Measurements from ENCODE around the gene DGKB.
A peak's percentile ranks its signal among the peaks of the same experiment; 100 is the strongest.

DGKB gene

DNA sequence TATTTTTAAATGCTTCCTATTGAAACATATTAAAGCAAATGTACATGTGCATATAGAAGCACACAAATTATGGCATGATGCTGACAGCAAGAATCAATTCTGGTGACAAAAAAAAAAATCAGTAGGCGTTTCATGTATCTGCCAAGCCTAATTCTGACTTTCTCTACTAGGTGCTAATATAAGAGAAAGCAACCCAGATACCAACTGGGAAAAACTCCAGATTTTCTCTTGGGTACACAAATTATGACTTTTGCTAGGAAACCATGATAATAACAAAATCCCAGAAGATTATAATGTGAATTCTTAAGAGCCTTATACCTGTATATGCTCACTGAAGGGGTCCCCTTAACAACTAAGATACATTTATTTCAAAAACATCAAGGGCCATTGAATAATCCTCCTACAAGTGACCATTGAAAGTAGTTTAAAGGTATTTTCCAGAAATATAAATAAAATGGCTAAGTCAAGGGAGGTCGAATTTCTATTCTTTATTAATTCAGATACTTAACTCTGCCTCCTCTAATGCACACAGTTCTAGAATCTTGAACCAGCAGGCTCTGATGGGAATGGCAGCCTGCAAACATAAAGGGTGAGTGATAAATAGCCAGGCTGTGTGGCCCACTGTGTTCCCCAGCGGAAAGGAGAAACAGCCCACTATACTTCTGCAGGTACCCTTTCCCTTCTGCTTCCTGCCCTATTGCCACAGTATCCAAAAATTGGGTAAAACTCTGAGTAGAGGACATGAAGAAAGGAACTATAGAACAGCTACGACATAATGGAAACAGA lies 84.5 kb downstream of the DGKB start:
- DNase-seq, result no peak

DNA sequence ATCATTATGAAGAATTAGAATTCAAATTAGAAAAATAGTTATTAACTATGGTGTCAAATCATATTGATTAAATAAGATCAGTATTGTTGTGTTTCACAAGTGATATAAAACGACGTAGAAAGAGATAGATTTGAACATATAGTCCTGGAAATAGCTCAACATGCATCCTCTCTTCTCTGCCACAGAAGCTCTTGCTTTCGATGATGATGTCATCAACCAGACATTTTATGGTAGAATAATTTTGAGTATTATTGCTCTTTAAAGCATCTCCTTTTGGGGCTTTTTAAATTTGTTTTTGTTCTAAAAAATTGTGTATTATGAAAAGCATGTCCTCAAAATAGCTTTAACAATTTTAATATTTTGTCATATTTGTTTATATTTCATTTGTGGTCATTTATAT lies 95.0 kb downstream of the DGKB start:
- DNase-seq, result no peak

DNA sequence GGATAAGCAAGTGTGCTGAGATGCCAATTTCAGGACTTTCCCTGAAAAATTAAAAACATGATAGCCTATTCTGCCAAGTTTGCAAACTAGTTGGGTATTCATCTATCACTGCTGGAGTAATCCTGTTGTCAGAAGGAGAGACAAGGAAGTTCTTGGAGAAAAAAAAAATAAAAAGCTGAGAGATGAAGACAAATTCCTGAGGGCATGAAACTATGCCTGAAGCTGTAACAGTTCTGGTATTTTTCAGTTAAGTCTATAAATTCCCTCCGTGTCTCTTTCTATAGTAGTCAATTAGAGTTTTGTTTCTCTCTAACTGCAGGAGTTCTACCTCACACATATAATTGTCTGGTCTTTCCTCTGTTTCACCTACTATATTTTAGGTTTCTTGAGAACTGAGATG lies 95.7 kb downstream of the DGKB start:
- no peak for DNase-seq

DNA sequence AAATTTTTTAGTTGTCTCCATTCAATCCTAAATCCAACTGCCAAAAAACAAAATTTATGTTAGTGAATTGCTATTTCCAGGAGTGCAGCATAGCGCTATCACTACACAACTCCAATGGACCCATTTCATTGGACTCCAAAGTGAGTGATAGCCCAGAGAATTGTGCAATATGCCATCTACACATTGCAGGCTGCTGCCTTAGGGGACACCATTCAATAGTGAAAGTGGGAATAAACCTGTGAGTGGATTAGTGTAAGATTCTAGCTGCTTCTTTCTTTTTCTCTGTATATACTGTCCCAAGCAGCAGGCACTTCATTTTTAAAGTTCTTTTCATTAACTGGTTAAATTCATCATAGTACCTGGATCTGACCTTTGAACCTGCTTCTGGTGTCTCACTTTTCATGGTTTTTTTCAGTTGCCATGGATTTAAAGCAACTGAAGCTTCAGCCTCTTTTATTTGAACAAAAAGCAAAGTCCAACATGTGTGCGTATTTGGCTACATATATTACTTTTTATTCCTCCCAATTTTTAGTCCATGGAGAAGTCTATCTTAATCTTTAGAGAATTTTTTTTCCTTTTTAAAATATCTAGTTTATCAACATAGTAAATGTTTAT lies 97.3 kb downstream of the DGKB start:
- no peak for DNase-seq

DNA sequence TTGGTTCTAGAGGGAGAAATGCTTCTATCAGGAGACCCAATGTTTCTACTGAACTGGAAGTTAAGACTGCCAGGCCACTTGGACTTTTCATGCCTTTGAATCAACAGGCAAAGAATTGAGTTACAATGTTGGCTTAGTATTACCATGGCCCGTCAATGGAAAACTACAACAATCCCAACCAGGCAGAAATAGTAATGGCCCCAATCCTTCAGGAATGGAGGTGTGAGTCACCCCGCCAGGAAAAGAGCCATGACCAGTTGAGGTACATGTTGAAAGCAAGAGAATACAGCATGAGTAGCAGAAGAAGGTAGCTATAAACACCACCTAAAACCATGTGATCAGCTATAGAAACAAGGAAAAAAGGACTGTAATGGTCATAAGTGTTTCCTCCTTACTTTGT lies 101.9 kb downstream of the DGKB start:
- no peak for DNase-seq

DNA sequence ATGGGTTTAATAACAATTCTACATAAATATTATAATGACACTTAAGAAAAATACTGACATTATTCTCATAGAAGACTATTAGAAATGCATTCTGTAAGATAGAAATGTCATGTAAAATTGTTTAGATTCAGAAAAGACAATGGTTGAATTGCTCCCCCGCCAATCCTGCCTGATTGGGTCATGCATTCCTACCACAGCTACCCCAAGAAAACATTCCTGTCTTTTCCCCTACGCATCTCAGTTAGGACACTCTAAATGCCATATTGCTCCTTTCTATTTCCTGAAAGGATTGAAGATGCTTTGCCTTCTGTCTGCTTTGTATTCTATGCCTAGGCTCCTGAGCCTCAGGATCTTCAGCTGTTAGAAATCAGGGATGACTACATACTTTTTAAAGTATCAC lies 109.4 kb downstream of the DGKB start:
- no peak for DNase-seq

DNA sequence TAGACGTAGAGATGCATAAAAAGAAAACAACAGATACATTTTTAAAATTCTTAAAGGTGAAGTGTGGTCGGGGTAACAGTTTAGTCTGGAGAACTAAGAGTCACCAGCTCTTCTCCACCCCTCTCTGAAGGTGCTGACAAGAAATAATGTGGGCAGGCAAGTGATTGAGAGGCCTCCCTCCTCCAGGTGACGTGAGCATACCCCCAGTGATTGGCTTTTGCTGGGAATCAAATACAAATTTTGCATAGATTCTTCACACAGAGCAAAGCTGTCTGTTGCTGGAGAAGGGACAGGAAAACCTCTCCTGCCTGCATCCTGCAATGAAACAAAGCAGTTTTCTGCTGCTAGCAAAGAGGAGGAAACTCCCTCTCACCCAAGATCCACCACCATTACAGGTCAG lies 115.0 kb downstream of the DGKB start:
- no peak for DNase-seq

DNA sequence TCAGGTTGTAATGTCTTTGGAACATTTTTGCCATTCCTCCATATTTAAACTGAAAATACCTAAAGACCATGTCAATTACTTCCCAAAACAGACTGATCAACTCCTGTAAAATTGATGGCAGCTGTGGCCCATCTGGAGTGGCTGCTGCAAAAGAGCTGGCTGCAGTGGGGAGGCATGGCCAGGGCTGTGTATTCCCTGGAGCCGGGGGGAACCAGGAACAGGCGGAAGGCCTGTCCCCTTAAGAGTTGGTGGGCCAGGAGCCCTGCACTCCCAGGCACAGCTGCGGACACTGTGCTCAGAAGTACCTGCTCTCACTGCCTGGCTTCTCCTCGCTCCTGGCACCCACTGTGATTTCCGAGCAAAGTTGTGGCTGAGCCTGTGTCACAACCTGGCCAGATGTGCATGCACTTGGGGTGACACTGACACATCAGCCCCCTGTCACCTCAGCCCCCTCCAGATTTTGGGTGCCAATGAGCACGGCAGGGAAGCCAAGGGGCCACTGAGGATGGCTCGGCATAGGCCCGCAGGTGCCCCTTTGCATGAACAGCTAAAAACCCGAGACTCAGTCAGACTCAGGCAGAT lies 116.1 kb downstream of the DGKB start:
- DNase-seq, result no peak

DNA sequence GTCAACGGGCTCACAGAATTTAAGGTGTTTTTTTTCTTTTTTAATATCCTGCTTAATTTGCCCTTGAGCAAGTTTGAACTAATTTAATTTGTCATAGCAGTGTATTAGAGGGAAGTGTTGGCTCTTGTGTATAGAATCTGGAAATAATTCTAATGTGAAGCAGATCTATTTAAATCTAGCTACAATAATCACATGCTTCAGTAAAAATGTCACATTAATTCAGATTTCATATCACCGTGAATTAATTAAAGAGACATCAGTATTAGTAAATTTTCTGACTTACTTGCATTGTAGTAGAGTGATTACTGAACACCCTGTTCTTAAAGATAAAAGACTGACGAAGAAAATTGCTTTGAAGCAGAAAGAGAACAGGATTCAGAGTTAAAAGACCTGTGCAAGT lies 124.7 kb downstream of the DGKB start:
- DNase-seq, result no peak

DNA sequence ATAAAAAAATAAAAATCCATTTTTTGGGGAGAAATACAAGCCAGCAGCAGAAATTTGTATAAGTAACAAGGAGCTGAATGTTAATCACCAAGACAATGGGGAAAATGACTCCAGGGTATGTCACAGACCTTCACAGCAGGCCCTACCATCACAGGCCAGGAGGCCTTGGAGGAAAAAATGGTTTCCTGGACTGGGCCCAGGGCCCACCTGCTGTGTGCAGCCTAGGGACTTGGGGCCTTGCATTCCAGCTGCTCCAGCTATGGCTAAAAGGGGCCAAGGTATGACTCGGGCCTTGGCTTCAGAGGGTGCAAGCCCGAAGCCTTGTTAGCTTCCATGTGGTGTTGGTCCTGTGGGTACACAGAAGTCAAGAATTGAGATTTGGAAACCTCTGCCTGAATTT lies 126.3 kb downstream of the DGKB start:
- no peak for DNase-seq

DNA sequence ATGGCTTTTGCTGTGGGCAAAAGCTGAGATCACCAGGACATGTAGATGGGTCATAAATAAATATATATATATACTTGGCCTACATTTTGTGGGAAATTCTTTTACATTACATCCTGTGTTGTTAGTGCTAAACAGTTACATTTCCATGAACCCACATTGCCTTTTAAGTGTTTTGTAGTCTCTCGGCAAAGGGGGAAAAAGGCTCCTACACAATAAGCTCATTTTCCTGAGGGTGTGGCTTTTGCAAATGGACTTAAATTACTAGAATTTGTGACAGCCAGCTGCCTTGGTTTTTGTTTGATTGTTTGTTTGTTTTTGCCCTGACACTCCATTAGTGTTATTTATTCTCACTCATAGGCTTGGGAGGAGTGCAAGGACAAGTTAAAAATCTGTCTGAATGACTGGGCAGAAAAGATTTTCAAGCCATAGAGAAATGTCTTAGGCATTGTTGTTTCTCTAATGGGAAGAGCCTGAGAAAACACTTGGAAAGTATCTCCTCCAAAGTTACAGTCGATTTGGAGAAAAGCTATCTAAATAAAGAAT lies 128.8 kb downstream of the DGKB start:
- no peak for DNase-seq

DNA sequence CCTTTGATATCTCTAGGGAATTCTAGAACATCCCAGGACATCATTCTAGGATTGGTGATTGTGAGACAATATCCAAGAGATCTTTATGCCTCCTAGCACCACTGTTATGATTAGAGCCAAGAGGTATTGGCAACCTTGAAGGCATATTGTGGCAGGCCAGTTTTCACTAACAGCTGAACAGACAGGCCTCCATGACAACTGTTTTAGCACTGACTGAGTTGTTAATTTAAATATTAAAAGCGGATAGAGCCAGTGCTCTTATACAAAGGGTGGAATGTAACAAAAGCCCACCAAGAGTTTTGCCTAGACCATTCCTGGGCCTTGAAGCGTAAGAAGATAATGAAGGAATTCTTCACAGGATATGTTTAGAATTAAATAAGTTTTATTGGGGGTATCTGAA lies 131.9 kb downstream of the DGKB start:
- DNase-seq, result no peak

DNA sequence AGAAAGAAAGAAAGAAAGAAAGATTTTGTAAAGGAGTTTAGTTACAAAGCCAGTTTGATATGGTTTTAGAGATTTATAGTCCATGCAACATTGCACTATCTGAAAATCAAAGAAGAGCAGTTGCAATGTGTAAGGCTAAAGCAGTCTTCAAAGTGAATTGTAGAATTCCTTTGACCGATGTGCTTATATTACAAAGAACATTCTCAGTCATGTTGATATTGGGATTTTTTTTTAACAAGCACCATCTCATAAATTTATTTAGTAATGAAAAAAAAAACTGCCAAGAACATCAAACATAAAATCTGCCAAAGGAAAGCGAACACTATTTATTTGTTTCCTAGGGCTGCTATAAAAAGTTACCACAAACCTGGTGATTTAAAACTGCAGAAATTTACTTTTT lies 133.3 kb downstream of the DGKB start:
- no peak for DNase-seq

DNA sequence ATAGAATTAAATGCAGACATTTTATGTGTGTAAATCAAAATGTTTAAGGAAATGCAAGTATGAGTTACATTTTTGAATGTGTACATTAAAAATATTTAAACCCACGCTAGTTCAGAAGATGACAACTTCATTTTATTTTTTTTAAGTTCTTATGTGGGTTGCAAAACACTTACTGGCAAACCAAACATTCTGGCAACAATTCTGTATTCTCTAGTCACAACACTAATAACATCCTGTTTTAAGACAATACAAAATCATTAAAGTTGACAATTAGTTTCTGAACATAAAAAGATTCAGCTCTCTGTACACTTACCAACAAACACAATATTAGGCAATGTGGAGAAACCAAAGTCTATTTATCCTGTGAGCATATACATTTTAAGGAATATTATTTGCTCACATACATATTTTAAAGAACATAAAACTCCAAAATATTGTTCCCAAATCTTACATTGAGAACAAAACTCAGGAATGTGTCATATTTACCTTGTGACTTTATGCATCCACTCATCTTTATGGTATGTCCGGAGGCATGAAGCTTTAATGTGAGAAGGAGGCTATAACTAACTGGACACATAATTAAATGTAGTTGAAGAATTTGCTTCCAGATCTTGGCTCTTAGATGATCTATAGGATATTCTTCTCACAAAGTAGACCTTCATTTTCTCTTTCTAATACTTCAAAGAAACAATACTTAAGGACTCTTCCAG lies 134.7 kb downstream of the DGKB start:
- DNase-seq, result no peak

DNA sequence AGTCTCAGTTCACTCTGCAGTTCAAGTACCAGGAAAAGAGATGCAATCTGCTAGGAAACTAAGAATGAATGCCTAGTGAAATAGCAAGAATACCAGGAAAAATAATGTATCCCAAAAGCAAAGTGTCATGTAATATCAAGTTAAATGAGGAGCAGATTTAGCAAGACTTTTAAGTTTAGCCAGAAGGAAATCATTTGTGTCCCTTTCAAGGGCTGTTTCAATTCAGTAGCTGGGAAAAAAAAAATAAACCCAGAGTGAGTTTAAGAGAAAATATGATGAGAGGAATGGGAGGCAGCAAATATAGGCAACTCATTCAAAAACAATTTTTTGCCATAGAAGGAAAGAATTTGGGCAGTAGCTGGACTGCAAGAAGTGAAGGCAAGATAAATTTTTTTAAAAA lies 135.8 kb downstream of the DGKB start:
- DNase-seq, result no peak

DNA sequence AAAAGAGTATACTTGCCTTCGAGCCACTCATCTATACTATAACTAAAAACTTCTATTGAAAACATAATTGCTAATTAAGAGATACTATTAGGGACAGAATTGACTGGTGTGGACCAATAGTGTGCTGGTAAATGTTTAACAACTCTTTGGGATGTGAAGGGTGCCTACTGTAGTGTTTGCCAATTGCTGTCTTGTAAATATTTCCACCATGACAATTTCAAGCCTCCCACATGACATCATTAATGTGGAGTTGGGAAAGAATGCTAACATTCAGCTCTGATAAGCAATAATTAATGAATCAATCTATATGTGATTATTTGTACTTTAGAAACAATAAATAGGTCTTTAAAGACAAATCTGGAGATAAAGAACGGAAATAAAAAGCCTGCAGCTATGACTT lies 136.8 kb downstream of the DGKB start:
- no peak for DNase-seq

DNA sequence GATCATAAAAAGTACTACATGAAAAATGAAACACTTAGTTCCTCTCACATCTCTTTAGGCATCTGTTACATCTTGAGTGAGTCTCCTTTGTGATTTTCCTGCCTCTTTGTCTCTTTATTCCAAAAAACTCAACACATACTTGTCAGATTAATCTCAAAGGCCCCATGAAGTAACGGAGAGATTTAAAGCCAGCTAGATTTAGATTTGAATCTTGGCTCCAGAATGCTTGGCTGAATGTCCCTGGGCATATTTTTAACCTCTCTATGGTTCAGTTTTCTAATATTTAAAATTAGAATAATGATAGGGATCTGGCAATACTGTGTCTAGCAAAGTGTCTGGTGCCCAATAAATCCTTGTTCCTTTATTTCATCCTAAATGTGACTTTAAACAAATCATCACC lies 140.0 kb downstream of the DGKB start:
- DNase-seq, result no peak

DNA sequence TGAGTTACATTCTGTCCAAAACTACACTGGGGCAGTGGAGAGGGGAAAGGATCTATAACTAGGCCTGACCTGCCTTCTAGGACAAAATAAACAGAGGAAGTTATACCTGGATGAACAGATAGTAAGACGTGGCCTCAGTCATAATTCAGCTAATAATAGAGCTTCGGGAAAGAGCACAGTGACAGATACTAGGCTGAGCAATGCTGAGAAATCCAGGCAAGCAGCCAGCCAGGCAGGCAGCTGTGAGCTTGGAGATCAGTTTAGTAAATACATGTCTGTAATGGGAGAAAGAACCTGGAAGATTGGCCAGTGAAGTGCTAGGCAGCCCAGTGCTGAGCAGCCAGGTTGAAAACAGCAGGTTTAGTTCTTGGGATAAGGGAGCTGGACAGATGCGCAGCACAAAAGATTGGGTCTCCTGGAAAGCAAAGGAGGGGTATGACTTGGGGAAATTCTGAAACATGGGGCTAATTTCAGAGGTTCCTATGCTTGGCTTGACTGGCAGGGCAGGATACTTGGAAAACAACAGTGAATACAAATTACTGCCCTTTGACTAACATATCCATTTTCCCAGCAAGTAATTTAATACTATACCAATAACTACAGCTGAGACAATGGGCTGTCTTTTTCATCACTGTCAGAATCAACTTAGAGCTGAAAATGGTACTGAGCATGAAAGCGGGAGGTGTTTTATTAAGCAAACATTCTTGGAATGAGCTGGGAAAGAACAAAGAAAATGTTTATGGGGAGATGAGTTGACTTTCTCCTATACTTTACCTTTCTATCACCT lies 140.8 kb downstream of the DGKB start:
- peak; percentile 74 for DNase-seq

DNA sequence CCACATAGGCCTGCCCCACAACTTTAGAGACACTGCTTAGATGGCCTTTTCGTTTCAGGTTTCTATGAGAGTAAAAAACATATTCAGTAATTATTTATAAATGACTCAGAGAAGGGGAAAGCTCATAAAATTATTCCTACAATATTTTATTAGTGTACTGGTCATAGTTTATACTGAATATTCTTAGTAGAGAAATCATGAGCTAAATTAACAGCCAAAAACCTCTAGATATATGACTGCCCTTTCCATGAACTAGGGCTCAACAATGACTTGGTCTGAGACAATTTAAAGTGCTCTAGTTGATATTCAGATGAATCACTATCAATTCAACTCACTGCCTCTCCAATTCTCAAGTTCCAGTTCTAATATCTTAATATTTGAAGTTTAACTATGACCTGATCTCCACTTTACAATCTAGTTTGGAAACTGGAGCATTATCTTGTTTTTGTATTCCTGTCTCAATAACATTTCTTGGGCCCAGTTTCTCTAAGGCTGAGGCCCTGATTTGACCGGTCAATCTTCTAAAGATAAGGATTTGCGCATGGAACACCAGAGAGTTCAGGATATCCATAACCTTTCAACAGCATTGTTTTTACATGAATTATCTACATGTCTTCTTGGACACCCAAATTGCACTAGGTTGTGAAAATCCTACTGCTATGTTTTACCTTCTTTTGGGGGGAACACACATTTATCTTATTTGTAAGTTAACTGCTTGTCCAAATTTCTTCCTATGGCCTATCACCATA lies 141.6 kb downstream of the DGKB start:
- no peak for DNase-seq

DNA sequence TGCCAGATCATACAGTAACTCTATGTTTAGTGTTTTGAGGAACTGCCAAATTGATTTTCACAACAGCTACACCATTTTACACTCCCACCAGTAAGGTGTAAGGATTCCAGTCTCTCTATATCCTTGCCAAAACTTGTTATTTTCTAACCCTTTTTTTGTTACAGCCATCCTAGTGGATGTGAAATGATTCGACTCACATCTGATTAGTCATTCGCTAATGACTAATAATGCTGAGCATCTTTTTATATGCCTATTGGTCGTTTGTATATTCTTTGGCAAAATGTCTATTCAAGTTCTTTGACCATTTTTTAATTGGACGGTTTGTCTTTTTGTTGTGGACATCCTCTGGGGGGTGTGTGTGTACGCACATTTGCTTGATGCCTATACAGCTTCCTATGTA lies 142.8 kb downstream of the DGKB start:
- DNase-seq, result no peak

DNA sequence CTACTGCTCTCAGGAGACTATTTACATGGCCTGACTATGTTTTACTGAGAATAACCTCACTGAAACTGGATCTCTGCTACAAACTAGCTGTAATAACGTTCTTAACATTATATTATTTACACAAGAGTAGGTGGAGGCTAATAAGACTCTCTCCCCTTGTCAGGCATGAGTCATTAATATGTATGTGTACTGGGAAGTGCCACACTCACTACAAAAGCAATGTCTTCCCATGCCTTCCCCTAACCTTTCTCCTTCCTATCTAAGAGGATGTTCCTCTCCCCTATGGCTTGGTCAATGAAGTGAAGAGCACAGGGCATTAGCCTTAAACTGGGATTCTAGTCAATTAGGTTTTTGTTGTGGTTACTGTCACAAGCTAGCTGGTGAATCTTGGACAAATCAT lies 147.9 kb downstream of the DGKB start:
- no peak for DNase-seq

DNA sequence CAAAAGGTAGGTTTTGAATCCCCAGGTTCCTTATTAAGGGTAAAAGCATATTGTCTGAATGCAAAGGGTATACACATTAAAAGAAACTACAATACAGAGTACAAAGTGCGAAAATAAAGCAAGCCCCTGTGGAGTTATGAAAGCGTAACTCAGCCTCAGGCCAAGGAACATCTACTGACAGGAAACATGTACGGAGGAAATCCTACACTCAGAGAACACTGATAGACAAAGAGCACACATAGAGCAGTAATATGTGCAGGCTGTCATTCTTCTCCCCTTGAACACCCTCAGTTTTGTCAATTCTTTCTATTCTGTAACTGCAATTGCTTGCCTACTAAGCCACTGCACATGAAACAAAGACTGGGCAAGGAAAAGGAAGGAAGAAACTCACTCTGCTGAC lies 150.2 kb downstream of the DGKB start:
- DNase-seq, result no peak

All from NCI-H510A (cell line).